HCT116 (cell line): ENCODE data around the gene HEG1.

Experiments used
- CTCF ChIP-seq, 3 experiments: fragments of 200-600 bp in 1 of 3; sonication (generic) in 1 of 3; IDR thresholded peaks in 2 of 3; conservative IDR thresholded peaks in 1 of 3; 2 replicates each; pipeline ENCODE4 v1.5.1; 2012 to 2017; ENCODE audit warnings: low read depth in 2 of 3, low read length in 2 of 3, antibody characterized with exemption in 1 of 3, borderline replicate concordance in 1 of 3, control low read depth in 1 of 3, mild to moderate bottlenecking in 1 of 3, mixed read lengths in 1 of 3, mixed run types in 1 of 3, moderate library complexity in 1 of 3; ENCODE audit not compliant: insufficient read depth in 1 of 3
- FOSL1 ChIP-seq: IDR thresholded peaks from 2 replicates; pipeline ENCODE4 v1.6.1; 2012; ENCODE audit warnings: low read depth
- POLR2A ChIP-seq: IDR thresholded peaks from 2 replicates; pipeline ENCODE4 v1.7.0; 2011; ENCODE audit warnings: borderline replicate concordance; ENCODE audit not compliant: insufficient read depth, insufficient read length; ENCODE audit errors: extremely low read depth
- RAD21 ChIP-seq: IDR thresholded peaks from 2 replicates; pipeline ENCODE4 v1.6.1; 2012; ENCODE audit warnings: low read depth, mild to moderate bottlenecking
- REST ChIP-seq: IDR thresholded peaks from 2 replicates; pipeline ENCODE4 v1.6.1; 2012; ENCODE audit warnings: low read depth

GRCh38 chr3:124974691-124975090 is 81.1 kb downstream of the HEG1 start:
- TF ChIP-seq POLR2A (no peak), CTCF (IDR thresholded peaks at IDR 0.05 in 2 of 3, conservative IDR thresholded peaks at IDR 0.05 in 1 of 3; ENCODE audit: borderline replicate concordance in 1 of 3, insufficient read depth in 1 of 3, low read depth in 2 of 3, low read length in 2 of 3) (no peak), FOSL1 (no peak), RAD21 (no peak), REST (no peak)
